ENCODE data around the gene CMIP. TPM values are rescaled to one million over a fixed set of nuclear protein-coding genes. Genes with fewer than 3 reads are reported as not detected.

The CMIP gene
- total RNA-seq, 1 donor from 2014 or later, result 27.8 TPM

- no peak for DNase-seq
Measured at GRCh38 chr16:81625544-81626153, 181.0 kb downstream of the CMIP start.

- DNase-seq, result no peak
Measured at GRCh38 chr16:81626181-81626674, 181.6 kb downstream of the CMIP start.

GRCh38 chr16:81627024-81627423 is 182.4 kb downstream of the CMIP start:
- DNase-seq, result no peak

- DNase-seq, result no peak
Measured at GRCh38 chr16:81627729-81628244, 183.2 kb downstream of the CMIP start.

- DNase-seq, result no peak
Measured at GRCh38 chr16:81629034-81629802, 184.6 kb downstream of the CMIP start.

GRCh38 chr16:81629896-81630634 is 185.5 kb downstream of the CMIP start:
- DNase-seq, result no peak

- DNase-seq, result no peak
Measured at GRCh38 chr16:81630635-81631031, 186.0 kb downstream of the CMIP start.

GRCh38 chr16:81632392-81633146 is 188.0 kb downstream of the CMIP start:
- no peak for DNase-seq

- DNase-seq, result no peak
Measured at GRCh38 chr16:81633147-81633619, 188.6 kb downstream of the CMIP start.

GRCh38 chr16:81633680-81634379 is 189.2 kb downstream of the CMIP start:
- no peak for DNase-seq

- no peak for DNase-seq
Measured at GRCh38 chr16:81634380-81635062, 189.9 kb downstream of the CMIP start.

GRCh38 chr16:81635063-81635937 is 190.7 kb downstream of the CMIP start:
- no peak for DNase-seq

GRCh38 chr16:81636298-81636993 is 191.8 kb downstream of the CMIP start:
- no peak for DNase-seq

- DNase-seq, result no peak
Measured at GRCh38 chr16:81637336-81638235, 193.0 kb downstream of the CMIP start.

GRCh38 chr16:81638286-81638945 is 193.8 kb downstream of the CMIP start:
- DNase-seq, result no peak

GRCh38 chr16:81639348-81639747 is 194.7 kb downstream of the CMIP start:
- DNase-seq, result no peak
